ENCODE results near the gene KIAA1143. TPM values are rescaled to one million over a fixed set of nuclear protein-coding genes. Genes with fewer than 3 reads are reported as not detected.

The KIAA1143 gene
- total and polyA plus RNA-seq, 2 experiments from 2014 or later, result 49.2 to 63.9 TPM

DNA sequence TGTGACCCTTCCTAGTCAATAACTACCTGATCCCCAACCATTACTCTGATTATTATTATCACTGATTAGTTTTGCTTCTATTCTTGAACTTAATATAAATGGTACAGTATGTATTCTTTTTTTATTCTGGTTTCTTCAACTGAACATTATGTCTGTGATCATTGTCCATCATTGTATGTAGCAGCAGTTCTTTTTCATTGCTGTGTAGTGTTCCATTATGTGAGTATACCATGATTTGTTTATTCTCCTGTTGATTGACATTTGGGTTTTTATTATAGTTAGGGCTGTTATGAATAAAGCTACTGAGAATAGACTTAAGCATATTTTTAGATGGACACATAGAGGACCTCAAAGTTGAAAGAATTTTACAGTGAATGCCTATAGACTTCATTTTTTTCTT lies 2.8 kb upstream of the KIAA1143 start (continued):
- TF ChIP-seq, protein P1, sequence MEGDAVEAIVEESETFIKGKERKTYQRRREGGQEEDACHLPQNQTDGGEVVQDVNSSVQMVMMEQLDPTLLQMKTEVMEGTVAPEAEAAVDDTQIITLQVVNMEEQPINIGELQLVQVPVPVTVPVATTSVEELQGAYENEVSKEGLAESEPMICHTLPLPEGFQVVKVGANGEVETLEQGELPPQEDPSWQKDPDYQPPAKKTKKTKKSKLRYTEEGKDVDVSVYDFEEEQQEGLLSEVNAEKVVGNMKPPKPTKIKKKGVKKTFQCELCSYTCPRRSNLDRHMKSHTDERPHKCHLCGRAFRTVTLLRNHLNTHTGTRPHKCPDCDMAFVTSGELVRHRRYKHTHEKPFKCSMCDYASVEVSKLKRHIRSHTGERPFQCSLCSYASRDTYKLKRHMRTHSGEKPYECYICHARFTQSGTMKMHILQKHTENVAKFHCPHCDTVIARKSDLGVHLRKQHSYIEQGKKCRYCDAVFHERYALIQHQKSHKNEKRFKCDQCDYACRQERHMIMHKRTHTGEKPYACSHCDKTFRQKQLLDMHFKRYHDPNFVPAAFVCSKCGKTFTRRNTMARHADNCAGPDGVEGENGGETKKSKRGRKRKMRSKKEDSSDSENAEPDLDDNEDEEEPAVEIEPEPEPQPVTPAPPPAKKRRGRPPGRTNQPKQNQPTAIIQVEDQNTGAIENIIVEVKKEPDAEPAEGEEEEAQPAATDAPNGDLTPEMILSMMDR (conservative IDR thresholded peaks at IDR 0.05; ENCODE audit: low read depth in 2 of 2), result no peak
- TF ChIP-seq EZH2 (IDR thresholded peaks at IDR 0.05; ENCODE audit: low read depth, unreplicated experiment) (no peak), STAT1 (IDR thresholded peaks at IDR 0.05; ENCODE audit: unreplicated experiment) (no peak), EZH2phosphoT487 (IDR thresholded peaks at IDR 0.05; ENCODE audit: unreplicated experiment) (no peak)
- TF ChIP-seq, protein P2, sequence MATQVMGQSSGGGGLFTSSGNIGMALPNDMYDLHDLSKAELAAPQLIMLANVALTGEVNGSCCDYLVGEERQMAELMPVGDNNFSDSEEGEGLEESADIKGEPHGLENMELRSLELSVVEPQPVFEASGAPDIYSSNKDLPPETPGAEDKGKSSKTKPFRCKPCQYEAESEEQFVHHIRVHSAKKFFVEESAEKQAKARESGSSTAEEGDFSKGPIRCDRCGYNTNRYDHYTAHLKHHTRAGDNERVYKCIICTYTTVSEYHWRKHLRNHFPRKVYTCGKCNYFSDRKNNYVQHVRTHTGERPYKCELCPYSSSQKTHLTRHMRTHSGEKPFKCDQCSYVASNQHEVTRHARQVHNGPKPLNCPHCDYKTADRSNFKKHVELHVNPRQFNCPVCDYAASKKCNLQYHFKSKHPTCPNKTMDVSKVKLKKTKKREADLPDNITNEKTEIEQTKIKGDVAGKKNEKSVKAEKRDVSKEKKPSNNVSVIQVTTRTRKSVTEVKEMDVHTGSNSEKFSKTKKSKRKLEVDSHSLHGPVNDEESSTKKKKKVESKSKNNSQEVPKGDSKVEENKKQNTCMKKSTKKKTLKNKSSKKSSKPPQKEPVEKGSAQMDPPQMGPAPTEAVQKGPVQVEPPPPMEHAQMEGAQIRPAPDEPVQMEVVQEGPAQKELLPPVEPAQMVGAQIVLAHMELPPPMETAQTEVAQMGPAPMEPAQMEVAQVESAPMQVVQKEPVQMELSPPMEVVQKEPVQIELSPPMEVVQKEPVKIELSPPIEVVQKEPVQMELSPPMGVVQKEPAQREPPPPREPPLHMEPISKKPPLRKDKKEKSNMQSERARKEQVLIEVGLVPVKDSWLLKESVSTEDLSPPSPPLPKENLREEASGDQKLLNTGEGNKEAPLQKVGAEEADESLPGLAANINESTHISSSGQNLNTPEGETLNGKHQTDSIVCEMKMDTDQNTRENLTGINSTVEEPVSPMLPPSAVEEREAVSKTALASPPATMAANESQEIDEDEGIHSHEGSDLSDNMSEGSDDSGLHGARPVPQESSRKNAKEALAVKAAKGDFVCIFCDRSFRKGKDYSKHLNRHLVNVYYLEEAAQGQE (IDR thresholded peaks at IDR 0.05; ENCODE audit: unreplicated experiment), result no peak

DNA sequence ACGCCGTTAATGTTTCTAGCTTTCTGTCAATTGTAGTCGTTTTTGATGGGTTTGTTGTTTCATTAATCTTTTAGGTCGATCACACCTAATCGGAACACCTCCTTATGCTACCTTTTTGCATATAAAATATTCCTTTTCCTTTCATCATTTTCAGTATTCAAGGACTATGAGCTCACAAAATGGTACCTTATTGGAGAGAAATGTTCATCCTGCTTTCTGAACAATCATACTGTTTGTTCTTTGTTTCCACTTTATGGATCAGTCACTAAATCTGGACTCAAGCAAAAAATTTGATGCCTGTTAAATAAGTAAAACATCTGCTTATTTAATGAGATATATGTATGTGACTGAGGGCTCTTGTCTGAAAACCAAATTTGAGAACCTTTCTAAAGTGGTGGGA lies 1.3 kb upstream of the KIAA1143 start:
- Mint-ChIP-seq H3K4me1 (peaks cover 3% of the 10 kb centered on the region; the same call in 2 of the 3 replicates), H3K4me3 (peak overlapping the region; percentile 93), H3K36me3 (ENCODE audit: low read depth) (peaks cover 78% of the 10 kb centered on the region), H3K9me3 (peaks cover 62% of the 10 kb centered on the region), H3K27me3 (ENCODE audit: insufficient read depth, low read depth, poor library complexity) (peaks cover 8% of the 10 kb centered on the region), H3K27ac (peak overlapping the region; percentile 100)
- Histone ChIP-seq H2AFZ (no peak overlapping the region; the same call in 1 of the 2 replicates), H3K27ac (ENCODE audit: low read depth) (peak overlapping the region; percentile 98), H3K4me3 (peak overlapping the region; percentile 92), H4K20me1 (replicated peaks; ENCODE audit: insufficient read depth) (0 out of 2 replicates have a peak, but pooled peaks cover 4% of the 10 kb centered on the region), H3K4me1 (ENCODE audit: insufficient read depth) (no peaks in the 10 kb centered on the region; the same call in 1 of the 2 replicates), H3K79me2 (replicated peaks; ENCODE audit: insufficient read depth) (peaks cover 91% of the 10 kb centered on the region), H3K27me3 (ENCODE audit: insufficient read depth) (no peaks in the 10 kb centered on the region), H3K36me3 (ENCODE audit: insufficient read depth) (peaks cover 24% of the 10 kb centered on the region), H3K4me2 (peak overlapping the region; percentile 90), H3F3A (replicated peaks; ENCODE audit: low read depth) (no peaks in the 10 kb centered on the region; the same call in 1 of the 2 replicates), H3K9me2 (ENCODE audit: insufficient read depth) (peaks cover 4% of the 10 kb centered on the region; the same call in 1 of the 2 replicates)
- no peak for DNase-seq (ENCODE audit: low spot score)
- TF ChIP-seq ZNF114 (CRISPR knock-in tag; IDR thresholded peaks at IDR 0.05) (no peak), EZH2phosphoT487 (IDR thresholded peaks at IDR 0.05; ENCODE audit: unreplicated experiment) (no peak), EZH2 (IDR thresholded peaks at IDR 0.05; ENCODE audit: low read depth, unreplicated experiment) (no peak), STAT1 (IDR thresholded peaks at IDR 0.05; ENCODE audit: unreplicated experiment) (no peak), NANOG (IDR thresholded peaks at IDR 0.05; ENCODE audit: borderline replicate concordance) (no peak)
- TF ChIP-seq, protein P3, sequence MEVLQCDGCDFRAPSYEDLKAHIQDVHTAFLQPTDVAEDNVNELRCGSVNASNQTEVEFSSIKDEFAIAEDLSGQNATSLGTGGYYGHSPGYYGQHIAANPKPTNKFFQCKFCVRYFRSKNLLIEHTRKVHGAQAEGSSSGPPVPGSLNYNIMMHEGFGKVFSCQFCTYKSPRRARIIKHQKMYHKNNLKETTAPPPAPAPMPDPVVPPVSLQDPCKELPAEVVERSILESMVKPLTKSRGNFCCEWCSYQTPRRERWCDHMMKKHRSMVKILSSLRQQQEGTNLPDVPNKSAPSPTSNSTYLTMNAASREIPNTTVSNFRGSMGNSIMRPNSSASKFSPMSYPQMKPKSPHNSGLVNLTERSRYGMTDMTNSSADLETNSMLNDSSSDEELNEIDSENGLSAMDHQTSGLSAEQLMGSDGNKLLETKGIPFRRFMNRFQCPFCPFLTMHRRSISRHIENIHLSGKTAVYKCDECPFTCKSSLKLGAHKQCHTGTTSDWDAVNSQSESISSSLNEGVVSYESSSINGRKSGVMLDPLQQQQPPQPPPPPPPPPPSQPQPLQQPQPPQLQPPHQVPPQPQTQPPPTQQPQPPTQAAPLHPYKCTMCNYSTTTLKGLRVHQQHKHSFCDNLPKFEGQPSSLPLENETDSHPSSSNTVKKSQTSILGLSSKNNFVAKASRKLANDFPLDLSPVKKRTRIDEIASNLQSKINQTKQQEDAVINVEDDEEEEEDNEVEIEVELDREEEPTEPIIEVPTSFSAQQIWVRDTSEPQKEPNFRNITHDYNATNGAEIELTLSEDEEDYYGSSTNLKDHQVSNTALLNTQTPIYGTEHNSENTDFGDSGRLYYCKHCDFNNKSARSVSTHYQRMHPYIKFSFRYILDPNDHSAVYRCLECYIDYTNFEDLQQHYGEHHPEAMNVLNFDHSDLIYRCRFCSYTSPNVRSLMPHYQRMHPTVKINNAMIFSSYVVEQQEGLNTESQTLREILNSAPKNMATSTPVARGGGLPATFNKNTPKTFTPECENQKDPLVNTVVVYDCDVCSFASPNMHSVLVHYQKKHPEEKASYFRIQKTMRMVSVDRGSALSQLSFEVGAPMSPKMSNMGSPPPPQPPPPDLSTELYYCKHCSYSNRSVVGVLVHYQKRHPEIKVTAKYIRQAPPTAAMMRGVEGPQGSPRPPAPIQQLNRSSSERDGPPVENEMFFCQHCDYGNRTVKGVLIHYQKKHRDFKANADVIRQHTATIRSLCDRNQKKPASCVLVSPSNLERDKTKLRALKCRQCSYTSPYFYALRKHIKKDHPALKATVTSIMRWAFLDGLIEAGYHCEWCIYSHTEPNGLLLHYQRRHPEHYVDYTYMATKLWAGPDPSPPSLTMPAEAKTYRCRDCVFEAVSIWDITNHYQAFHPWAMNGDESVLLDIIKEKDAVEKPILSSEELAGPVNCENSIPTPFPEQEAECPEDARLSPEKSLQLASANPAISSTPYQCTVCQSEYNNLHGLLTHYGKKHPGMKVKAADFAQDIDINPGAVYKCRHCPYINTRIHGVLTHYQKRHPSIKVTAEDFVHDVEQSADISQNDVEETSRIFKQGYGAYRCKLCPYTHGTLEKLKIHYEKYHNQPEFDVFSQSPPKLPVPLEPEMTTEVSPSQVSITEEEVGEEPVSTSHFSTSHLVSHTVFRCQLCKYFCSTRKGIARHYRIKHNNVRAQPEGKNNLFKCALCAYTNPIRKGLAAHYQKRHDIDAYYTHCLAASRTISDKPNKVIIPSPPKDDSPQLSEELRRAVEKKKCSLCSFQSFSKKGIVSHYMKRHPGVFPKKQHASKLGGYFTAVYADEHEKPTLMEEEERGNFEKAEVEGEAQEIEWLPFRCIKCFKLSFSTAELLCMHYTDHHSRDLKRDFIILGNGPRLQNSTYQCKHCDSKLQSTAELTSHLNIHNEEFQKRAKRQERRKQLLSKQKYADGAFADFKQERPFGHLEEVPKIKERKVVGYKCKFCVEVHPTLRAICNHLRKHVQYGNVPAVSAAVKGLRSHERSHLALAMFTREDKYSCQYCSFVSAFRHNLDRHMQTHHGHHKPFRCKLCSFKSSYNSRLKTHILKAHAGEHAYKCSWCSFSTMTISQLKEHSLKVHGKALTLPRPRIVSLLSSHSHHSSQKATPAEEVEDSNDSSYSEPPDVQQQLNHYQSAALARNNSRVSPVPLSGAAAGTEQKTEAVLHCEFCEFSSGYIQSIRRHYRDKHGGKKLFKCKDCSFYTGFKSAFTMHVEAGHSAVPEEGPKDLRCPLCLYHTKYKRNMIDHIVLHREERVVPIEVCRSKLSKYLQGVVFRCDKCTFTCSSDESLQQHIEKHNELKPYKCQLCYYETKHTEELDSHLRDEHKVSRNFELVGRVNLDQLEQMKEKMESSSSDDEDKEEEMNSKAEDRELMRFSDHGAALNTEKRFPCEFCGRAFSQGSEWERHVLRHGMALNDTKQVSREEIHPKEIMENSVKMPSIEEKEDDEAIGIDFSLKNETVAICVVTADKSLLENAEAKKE (CRISPR knock-in tag; IDR thresholded peaks at IDR 0.05), result no peak
- TF ChIP-seq, protein P2 (IDR thresholded peaks at IDR 0.05; ENCODE audit: unreplicated experiment), result no peak
- ATAC-seq, result no peak
